B cell (primary cell): ENCODE measurements around the gene CCDC57. TPM values are rescaled to one million over a fixed set of nuclear protein-coding genes. Genes with fewer than 3 reads are reported as not detected.

Experiments used
- ATAC-seq: fragments of 200-7000 bp; cut with Tn5 transposase; one replicate; pipeline ENCODE4 v1.10.0; 2021; ENCODE audit warnings: low read depth, mild to moderate bottlenecking, moderate number of reproducible peaks, moderate library complexity
- CTCF ChIA-PET: fragments of 350-600 bp; sonication (Branson Sonifier 250); formaldehyde crosslinking; loops from one replicate; lab custom pipeline; 2021; ENCODE audit warnings: antibody characterized with exemption, inconsistent platforms; lab: Charles Lee
- POLR2A ChIA-PET: fragments of 350-600 bp; sonication (Branson Sonifier 250); formaldehyde crosslinking; loops from one replicate; lab custom pipeline; 2021; ENCODE audit warnings: antibody characterized with exemption; lab: Charles Lee
- DNase-seq: peaks from one replicate; pipeline ENCODE4 v3.0.0; 2013
- H2AFZ ChIP-seq: 2 replicates; pipeline ENCODE4 v1.6.1; 2012; ENCODE audit warnings: mild to moderate bottlenecking, low read depth, low read length; ENCODE audit not compliant: insufficient read depth, poor library complexity, severe bottlenecking
- H3K27ac ChIP-seq, 2 donors: 1 replicate in 1 of 2; 2 replicates in 1 of 2; pipeline ENCODE4 v1.5.1; 2012 to 2013; ENCODE audit warnings: low read length in 2 of 2, mild to moderate bottlenecking in 2 of 2, moderate library complexity in 1 of 2
- H3K27me3 ChIP-seq, 4 experiments: fragments of 200-600 bp in 1 of 4; sonication (generic) in 1 of 4; replicated peaks in 1 of 4; 1 replicate in 2 of 4; 2 replicates in 2 of 4; pipeline versions ENCODE4 v1.6.1 to v1.7.0; 2013 to 2016; ENCODE audit warnings: low read length in 3 of 4, mild to moderate bottlenecking in 2 of 4, mixed read lengths in 1 of 4, moderate library complexity in 1 of 4; ENCODE audit not compliant: insufficient read depth in 4 of 4, control insufficient read depth in 3 of 4; ENCODE audit errors: control extremely low read depth in 1 of 4
- H3K36me3 ChIP-seq, 2 experiments: replicated peaks in 1 of 2; 1 replicate in 1 of 2; 2 replicates in 1 of 2; pipeline versions ENCODE4 v1.6.1 to v1.7.1; 2013; ENCODE audit warnings: low read length in 1 of 2; ENCODE audit not compliant: insufficient read depth in 2 of 2, control insufficient read depth in 1 of 2; ENCODE audit errors: control extremely low read depth in 1 of 2, extremely low read depth in 1 of 2
- H3K4me1 ChIP-seq, 2 donors: fragments of 200-600 bp in 1 of 2; sonication (generic) in 1 of 2; 1 replicate in 1 of 2; 2 replicates in 1 of 2; pipeline versions ENCODE4 v1.5.1 to v1.6.1; 2013 to 2017; ENCODE audit warnings: low read length in 2 of 2; ENCODE audit not compliant: control insufficient read depth in 2 of 2, insufficient read depth in 2 of 2
- H3K4me2 ChIP-seq: replicated peaks from 2 replicates; pipeline ENCODE3; 2012; ENCODE audit warnings: mild to moderate bottlenecking, low read depth, low read length; ENCODE audit not compliant: poor library complexity, severe bottlenecking
- H3K4me3 ChIP-seq, 5 experiments: fragments of 200-600 bp in 1 of 5; sonication (generic) in 1 of 5; 1 replicate in 3 of 5; 2 replicates in 2 of 5; pipeline versions ENCODE4 v1.5.1 to v1.7.0; 2011 to 2016; ENCODE audit warnings: low read length in 4 of 5, mild to moderate bottlenecking in 4 of 5, low read depth in 2 of 5, control low read depth in 1 of 5, moderate library complexity in 1 of 5; ENCODE audit not compliant: insufficient read depth in 1 of 5; ENCODE audit errors: control extremely low read depth in 1 of 5, extremely low read depth in 1 of 5
- H3K79me2 ChIP-seq: fragments of 200-600 bp; sonication (generic); one replicate; pipeline ENCODE4 v1.6.0; 2016; ENCODE audit warnings: low read length; ENCODE audit not compliant: control insufficient read depth, insufficient read depth
- H3K9ac ChIP-seq: fragments of 200-600 bp; sonication (generic); 2 replicates; pipeline ENCODE4 v1.6.1; 2017; ENCODE audit warnings: mild to moderate bottlenecking, low read length, moderate library complexity
- H3K9me3 ChIP-seq, 3 donors: one replicate each; pipeline versions ENCODE4 v1.6.1 to v1.7.1; 2013; ENCODE audit warnings: low read length in 2 of 3; ENCODE audit not compliant: control insufficient read depth in 2 of 3, insufficient read depth in 1 of 3; ENCODE audit errors: control extremely low read depth in 1 of 3
- H4K20me1 ChIP-seq: 2 replicates; pipeline ENCODE4 v1.6.0; 2012; ENCODE audit warnings: mild to moderate bottlenecking, low read length; ENCODE audit not compliant: insufficient read depth, control insufficient read depth, poor library complexity, severe bottlenecking
- H3K27ac Mint-ChIP-seq: one replicate; pipeline ENCODE4 v1.8.0; 2021; ENCODE audit warnings: mixed read lengths
- H3K27me3 Mint-ChIP-seq: one replicate; pipeline ENCODE4 v1.8.0; 2021; ENCODE audit warnings: mixed read lengths
- H3K4me1 Mint-ChIP-seq: one replicate; pipeline ENCODE4 v1.8.0; 2021; ENCODE audit warnings: mixed read lengths
- H3K4me3 Mint-ChIP-seq: one replicate; pipeline ENCODE4 v1.8.0; 2021; ENCODE audit warnings: mixed read lengths
- H3K9me3 Mint-ChIP-seq: one replicate; pipeline ENCODE4 v1.8.0; 2022; ENCODE audit warnings: mixed read lengths; ENCODE audit not compliant: insufficient read depth
- EZH2 ChIP-seq: IDR thresholded peaks from 2 replicates; pipeline ENCODE4 v1.6.1; 2012; ENCODE audit warnings: borderline replicate concordance, low read depth, mild to moderate bottlenecking, moderate library complexity, low read length; ENCODE audit not compliant: insufficient read depth, poor library complexity, severe bottlenecking
- WGBS: methylation state at CpG from one replicate; pipeline ENCODE4 v1.1.5; 2013; ENCODE audit warnings: missing lambda C conversion rate; ENCODE audit not compliant: insufficient coverage; 5-methylcytosine and 5-hydroxymethylcytosine counted together
- intact Hi-C: fragments of 100-400 bp; cut with micrococcal nuclease; formaldehyde crosslinking; loops from one replicate; pipeline ENCODE4 v1.10.0; 2022
- polyA plus RNA-seq: library from polyadenylated mRNA; depleted of rRNA; stranded (reverse); fragments of >200 nt; gene quantifications from 2 replicates; pipeline ENCODE4 v1.2.3, GENCODE V29; 2012
- total RNA-seq, 2 donors: library from RNA; stranded (reverse); fragments of 120-200 nt in 1 of 2; gene quantifications; 1 replicate in 1 of 2; 2 replicates in 1 of 2; pipeline versions ENCODE4 v1.2.3 to v1.2.4, GENCODE V29; 2013 to 2022
- TF ChIP-seq, protein P1 (sequence below): fragments of 200-600 bp; IDR thresholded peaks from one replicate; pipeline ENCODE4 v1.8.0; 2022; ENCODE audit warnings: antibody characterized with exemption, mild to moderate bottlenecking

CCDC57 gene
- total and polyA plus RNA-seq, 2 donors (not counting 1 experiment from before 2014, with no cell fraction given) = 49.7 to 67.2 TPM

DNA sequence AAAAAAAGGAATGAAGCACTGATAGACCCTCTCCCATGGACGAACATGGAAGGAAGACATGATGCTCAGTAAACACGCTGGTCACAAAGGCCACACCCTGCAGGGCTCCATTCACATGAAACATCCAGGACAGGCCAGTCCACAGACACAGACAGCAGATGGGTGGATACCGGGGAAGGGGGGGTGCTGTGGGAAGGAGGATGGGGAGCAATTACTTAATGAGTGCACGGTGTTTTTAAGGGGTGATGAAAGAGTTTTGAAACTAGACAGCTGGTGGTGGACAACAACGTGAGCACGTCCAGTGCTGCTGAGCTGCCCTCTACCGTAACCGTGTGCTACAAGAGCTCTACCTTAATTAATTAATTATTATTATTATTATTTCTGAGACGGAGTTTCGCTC lies 10.2 kb upstream of the CCDC57 start:
- no peak for DNase-seq

DNA sequence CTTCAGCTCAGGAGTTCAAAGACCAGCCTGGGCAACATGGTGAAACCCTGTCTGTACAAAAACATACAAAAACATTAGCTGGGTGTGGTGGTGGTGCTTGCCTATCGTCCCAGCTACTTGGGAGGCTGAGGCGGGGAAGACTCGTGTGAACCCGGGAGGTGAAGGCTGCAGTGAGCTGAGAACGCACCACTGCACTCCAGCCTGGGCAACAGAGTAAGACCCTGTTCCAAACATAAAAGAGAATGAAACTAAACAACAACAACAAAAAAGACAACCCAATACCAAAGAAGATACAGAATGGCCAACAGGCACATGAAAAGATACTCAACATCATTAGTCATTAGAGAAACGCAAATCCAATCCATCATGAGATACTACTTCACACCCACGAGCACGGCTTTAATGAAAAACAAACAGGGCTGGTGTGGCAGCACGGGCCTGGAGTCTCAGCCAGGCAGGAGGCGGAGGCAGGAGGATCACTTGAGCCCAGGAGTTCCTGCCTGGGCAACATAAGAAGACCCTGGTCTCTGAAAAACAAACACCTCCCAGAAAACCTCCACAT lies 8.8 kb upstream of the CCDC57 start:
- Histone ChIP-seq H3K9ac (no peak overlapping the region), H3K4me2 (no peak overlapping the region), H3K79me2 (no peaks in the 10 kb centered on the region), H3K4me3 (no peak overlapping the region), H2AFZ (no peak overlapping the region), H3K27me3 (no peaks in the 10 kb centered on the region), H4K20me1 (no peaks in the 10 kb centered on the region), H3K4me1 (peaks cover 10 to 14% of the 10 kb centered on the region in 2 donors), H3K36me3 (no peaks in the 10 kb centered on the region), H3K27ac (no peak overlapping the region), H3K9me3 (no peaks in the 10 kb centered on the region)
- Mint-ChIP-seq H3K27me3 (no peaks in the 10 kb centered on the region), H3K4me3 (no peak overlapping the region), H3K27ac (no peak overlapping the region), H3K4me1 (peaks cover 11% of the 10 kb centered on the region), H3K9me3 (no peaks in the 10 kb centered on the region)
- TF ChIP-seq, protein P1, sequence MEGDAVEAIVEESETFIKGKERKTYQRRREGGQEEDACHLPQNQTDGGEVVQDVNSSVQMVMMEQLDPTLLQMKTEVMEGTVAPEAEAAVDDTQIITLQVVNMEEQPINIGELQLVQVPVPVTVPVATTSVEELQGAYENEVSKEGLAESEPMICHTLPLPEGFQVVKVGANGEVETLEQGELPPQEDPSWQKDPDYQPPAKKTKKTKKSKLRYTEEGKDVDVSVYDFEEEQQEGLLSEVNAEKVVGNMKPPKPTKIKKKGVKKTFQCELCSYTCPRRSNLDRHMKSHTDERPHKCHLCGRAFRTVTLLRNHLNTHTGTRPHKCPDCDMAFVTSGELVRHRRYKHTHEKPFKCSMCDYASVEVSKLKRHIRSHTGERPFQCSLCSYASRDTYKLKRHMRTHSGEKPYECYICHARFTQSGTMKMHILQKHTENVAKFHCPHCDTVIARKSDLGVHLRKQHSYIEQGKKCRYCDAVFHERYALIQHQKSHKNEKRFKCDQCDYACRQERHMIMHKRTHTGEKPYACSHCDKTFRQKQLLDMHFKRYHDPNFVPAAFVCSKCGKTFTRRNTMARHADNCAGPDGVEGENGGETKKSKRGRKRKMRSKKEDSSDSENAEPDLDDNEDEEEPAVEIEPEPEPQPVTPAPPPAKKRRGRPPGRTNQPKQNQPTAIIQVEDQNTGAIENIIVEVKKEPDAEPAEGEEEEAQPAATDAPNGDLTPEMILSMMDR = no peak
- WGBS = 88% methylated on average over 9 of the region's 10 CpGs
- CTCF ChIA-PET = interaction anchor here (2.4 kb wide), 1 partner anchor 15 kb away, joined by 9 read pairs; no protein-coding TSS in a partner anchor
- POLR2A ChIA-PET = interaction anchor here (0.6 kb wide), 1 partner anchor 78 kb away, joined by 3 read pairs; no protein-coding TSS in a partner anchor
- intact Hi-C loops = no loop called here
- no peak for ATAC-seq
- no peak for DNase-seq

More for the DNA sequence above, 10.2 kb upstream of the CCDC57 start:
- Histone ChIP-seq H3K9ac (no peak overlapping the region), H3K27me3 (no peaks in the 10 kb centered on the region), H3K4me1 (peaks cover 2 to 6% of the 10 kb centered on the region in 2 donors), H4K20me1 (no peaks in the 10 kb centered on the region), H2AFZ (no peak overlapping the region), H3K4me2 (no peak overlapping the region), H3K36me3 (no peaks in the 10 kb centered on the region), H3K79me2 (no peaks in the 10 kb centered on the region), H3K9me3 (no peaks in the 10 kb centered on the region), H3K27ac (no peak overlapping the region), H3K4me3 (no peak overlapping the region)
- WGBS = 74% methylated on average over 5 of the region's 10 CpGs
- Mint-ChIP-seq H3K27me3 (no peaks in the 10 kb centered on the region), H3K4me1 (peaks cover 7% of the 10 kb centered on the region), H3K4me3 (no peak overlapping the region), H3K9me3 (no peaks in the 10 kb centered on the region), H3K27ac (no peak overlapping the region)
- POLR2A ChIA-PET = interaction anchor here (0.6 kb wide), 1 partner anchor 72 kb away, joined by 3 read pairs; no protein-coding TSS in a partner anchor
- intact Hi-C loops = no loop called here
- no peak for TF ChIP-seq EZH2
- TF ChIP-seq, protein P1 = no peak
- no peak for ATAC-seq
- CTCF ChIA-PET = no interaction called here
